Fibroblast of gingiva (primary cell): Measurements from ENCODE around the gene TSPAN15.

Experiments used
- DNase-seq: peaks from one replicate; pipeline ENCODE4 v3.0.0-alpha.2; 2011; ENCODE audit warnings: low read depth

TSPAN15 gene

GRCh38 chr10:69417542-69417941, 33.7 kb upstream of the TSPAN15 start:
- DNase-seq = no peak

- DNase-seq = no peak
Measured at GRCh38 chr10:69418052-69418752, 33.1 kb upstream of the TSPAN15 start.

- DNase-seq = no peak
Measured at GRCh38 chr10:69419096-69419743, 32.0 kb upstream of the TSPAN15 start.

GRCh38 chr10:69419744-69420126, 31.5 kb upstream of the TSPAN15 start:
- DNase-seq = no peak

GRCh38 chr10:69421611-69422308, 29.5 kb upstream of the TSPAN15 start:
- DNase-seq = no peak

GRCh38 chr10:69422676-69423075, 28.6 kb upstream of the TSPAN15 start:
- DNase-seq = no peak

- no peak for DNase-seq
Measured at GRCh38 chr10:69425041-69425440, 26.2 kb upstream of the TSPAN15 start.

- no peak for DNase-seq
Measured at GRCh38 chr10:69425511-69426298, 25.6 kb upstream of the TSPAN15 start.

- DNase-seq = no peak
Measured at GRCh38 chr10:69426376-69426727, 24.9 kb upstream of the TSPAN15 start.

- no peak for DNase-seq
Measured at GRCh38 chr10:69428165-69428564, 23.1 kb upstream of the TSPAN15 start.

- DNase-seq = no peak
Measured at GRCh38 chr10:69434169-69434568, 17.1 kb upstream of the TSPAN15 start.

GRCh38 chr10:69434926-69435325, 16.3 kb upstream of the TSPAN15 start:
- DNase-seq = no peak

GRCh38 chr10:69435966-69436520, 15.2 kb upstream of the TSPAN15 start:
- no peak for DNase-seq

- DNase-seq = no peak
Measured at GRCh38 chr10:69437321-69438259, 13.7 kb upstream of the TSPAN15 start.

GRCh38 chr10:69438536-69439349, 12.5 kb upstream of the TSPAN15 start:
- DNase-seq = peak; percentile 31

- peak; percentile 70 for DNase-seq
Measured at GRCh38 chr10:69439350-69439739, 11.9 kb upstream of the TSPAN15 start.

- peak; percentile 75 for DNase-seq
Measured at GRCh38 chr10:69439813-69440506, 11.3 kb upstream of the TSPAN15 start.

GRCh38 chr10:69443354-69443753, 7.9 kb upstream of the TSPAN15 start:
- DNase-seq = no peak

GRCh38 chr10:69445041-69445440, 6.2 kb upstream of the TSPAN15 start:
- DNase-seq = no peak

- DNase-seq = no peak
Measured at GRCh38 chr10:69446229-69446628, 5.0 kb upstream of the TSPAN15 start.
